Measurements from ENCODE around the gene SPDEF. TPM values are rescaled to one million over a fixed set of nuclear protein-coding genes. Genes with fewer than 3 reads are reported as not detected.
A peak's percentile ranks its signal among the peaks of the same experiment; 100 is the strongest.

SPDEF gene
- total and polyA plus RNA-seq, 4 donors = 2.6 to 11.8 (median 7.1) TPM

DNA sequence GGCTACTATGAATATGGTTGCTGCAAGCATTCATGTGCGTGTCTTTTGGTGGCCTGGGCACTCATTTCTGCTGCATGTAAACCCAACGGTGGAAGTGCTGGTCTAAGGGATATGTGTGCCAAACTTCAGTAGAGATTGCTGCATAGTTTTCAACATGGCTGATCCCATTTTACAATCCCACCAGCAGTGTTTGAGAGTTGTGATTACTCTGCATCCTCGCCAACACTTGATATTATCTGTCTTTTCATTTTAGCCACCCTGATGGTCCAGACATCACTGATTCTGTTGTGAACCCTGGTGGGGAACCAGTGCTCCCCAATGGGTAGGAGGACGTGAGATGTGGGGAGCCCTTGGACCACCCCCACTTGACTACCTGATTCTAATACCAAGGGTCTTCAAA, 62.8 kb downstream of the SPDEF start:
- H3K9me3 ChIP-seq (ENCODE audit: control insufficient read depth in 4 of 4, insufficient read depth in 3 of 4, low read length in 3 of 4) = no peaks in the 10 kb centered on the region
- ATAC-seq (ENCODE audit: insufficient read depth, low FRiP score) (no peak), DNase-seq (no peak)
- H3K36me3 ChIP-seq (ENCODE audit: control insufficient read depth in 4 of 4, insufficient read depth in 4 of 4, low read length in 4 of 4) = no peaks in the 10 kb centered on the region
- no peak overlapping the region for H3K27ac ChIP-seq (ENCODE audit: low read depth in 1 of 2, low read length in 1 of 2)
- TF ChIP-seq, protein P1, sequence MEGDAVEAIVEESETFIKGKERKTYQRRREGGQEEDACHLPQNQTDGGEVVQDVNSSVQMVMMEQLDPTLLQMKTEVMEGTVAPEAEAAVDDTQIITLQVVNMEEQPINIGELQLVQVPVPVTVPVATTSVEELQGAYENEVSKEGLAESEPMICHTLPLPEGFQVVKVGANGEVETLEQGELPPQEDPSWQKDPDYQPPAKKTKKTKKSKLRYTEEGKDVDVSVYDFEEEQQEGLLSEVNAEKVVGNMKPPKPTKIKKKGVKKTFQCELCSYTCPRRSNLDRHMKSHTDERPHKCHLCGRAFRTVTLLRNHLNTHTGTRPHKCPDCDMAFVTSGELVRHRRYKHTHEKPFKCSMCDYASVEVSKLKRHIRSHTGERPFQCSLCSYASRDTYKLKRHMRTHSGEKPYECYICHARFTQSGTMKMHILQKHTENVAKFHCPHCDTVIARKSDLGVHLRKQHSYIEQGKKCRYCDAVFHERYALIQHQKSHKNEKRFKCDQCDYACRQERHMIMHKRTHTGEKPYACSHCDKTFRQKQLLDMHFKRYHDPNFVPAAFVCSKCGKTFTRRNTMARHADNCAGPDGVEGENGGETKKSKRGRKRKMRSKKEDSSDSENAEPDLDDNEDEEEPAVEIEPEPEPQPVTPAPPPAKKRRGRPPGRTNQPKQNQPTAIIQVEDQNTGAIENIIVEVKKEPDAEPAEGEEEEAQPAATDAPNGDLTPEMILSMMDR (IDR thresholded peaks at IDR 0.05; ENCODE audit: control extremely low read depth, extremely low read depth) = no peak
- 72 to 80% methylated on average over 4 of the region's 4 CpGs for WGBS, 2 donors
- no peaks in the 10 kb centered on the region for H3K4me1 ChIP-seq (ENCODE audit: control insufficient read depth in 5 of 5, insufficient read depth in 5 of 5, low read length in 5 of 5)
- H3K9ac ChIP-seq (ENCODE audit: insufficient read depth in 1 of 2, low read length in 2 of 2) = no peak overlapping the region
- H3K27me3 ChIP-seq (ENCODE audit: control insufficient read depth in 3 of 3, insufficient read depth in 3 of 3, low read length in 2 of 3) = no peaks in the 10 kb centered on the region
- H3K4me3 ChIP-seq = no peak overlapping the region

DNA sequence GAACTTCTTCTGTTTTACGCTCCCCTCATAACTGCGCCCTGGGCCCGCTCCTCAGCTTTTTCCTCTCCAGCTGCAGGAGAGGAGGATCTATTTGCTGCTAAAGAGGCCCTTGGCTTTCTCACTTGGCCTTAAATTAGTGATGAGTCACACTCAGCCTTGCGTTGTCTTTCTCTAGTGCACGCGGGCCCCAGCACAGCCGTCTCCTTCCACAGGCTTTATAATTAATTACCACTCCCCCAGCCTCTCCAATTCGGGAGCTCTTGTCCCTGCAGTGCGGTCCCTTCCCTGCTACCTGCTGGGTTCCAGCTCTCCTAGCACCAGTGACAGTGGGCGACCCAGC, 65.1 kb downstream of the SPDEF start:
- H3K27ac ChIP-seq (ENCODE audit: low read depth in 1 of 2, low read length in 1 of 2) = no peak overlapping the region
- no peak overlapping the region for H3K9ac ChIP-seq (ENCODE audit: insufficient read depth in 1 of 2, low read length in 2 of 2)
- H3K9me3 ChIP-seq (ENCODE audit: control insufficient read depth in 4 of 4, insufficient read depth in 3 of 4, low read length in 3 of 4) = peaks cover 0 to 1% (median 0%) of the 10 kb centered on the region in 4 donors
- H3K36me3 ChIP-seq (ENCODE audit: control insufficient read depth in 4 of 4, insufficient read depth in 4 of 4, low read length in 4 of 4) = no peaks in the 10 kb centered on the region
- H3K4me1 ChIP-seq (ENCODE audit: control insufficient read depth in 5 of 5, insufficient read depth in 5 of 5, low read length in 5 of 5) = no peaks in the 10 kb centered on the region
- DNase-seq = peak in 1 of 3 donors; percentile 21
- H3K27me3 ChIP-seq (ENCODE audit: control insufficient read depth in 3 of 3, insufficient read depth in 3 of 3, low read length in 2 of 3) = no peaks in the 10 kb centered on the region
- no peak overlapping the region for H3K4me3 ChIP-seq
- ATAC-seq (ENCODE audit: insufficient read depth, low FRiP score) = no peak
- TF ChIP-seq, protein P1 (IDR thresholded peaks at IDR 0.05; ENCODE audit: control extremely low read depth, extremely low read depth) = no peak
- 50 to 53% methylated on average over 10 of the region's 10 CpGs for WGBS, 2 donors

DNA sequence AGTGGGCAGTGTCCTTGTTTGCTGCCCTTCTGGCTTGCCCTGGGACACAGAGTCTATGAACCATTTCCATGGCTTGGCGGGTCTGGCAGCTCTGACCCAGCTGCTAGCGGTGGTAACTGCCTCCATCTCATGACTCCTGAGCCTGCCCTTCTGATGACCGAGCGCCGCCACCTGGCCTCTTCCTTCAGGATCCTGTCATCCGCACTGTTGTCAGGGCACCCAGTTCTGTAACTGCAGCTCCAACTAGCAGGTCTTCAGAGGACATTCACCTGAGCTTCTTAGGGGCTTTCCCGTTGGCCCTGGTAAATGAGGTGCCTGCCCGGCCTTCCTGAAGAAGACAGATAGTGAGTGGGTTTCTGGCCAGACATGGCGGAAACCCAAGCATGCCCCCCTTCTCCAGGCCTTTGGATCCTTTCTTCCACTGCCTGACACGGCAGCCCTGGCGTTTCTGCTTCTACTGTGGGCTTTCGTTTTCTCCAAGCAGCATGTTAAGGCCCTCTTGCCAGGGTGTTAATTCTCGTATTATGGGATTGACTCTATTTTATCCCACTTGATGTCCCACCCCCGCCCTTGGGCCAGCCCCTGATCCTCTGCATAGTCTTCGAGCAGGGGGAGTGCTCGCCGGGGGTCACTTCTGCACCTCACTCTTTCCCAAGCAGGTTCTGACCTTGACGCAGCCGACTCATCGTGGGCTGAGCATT, 65.6 kb downstream of the SPDEF start:
- TF ChIP-seq, protein P1 (IDR thresholded peaks at IDR 0.05; ENCODE audit: control extremely low read depth, extremely low read depth) = no peak
- H3K4me3 ChIP-seq = no peak overlapping the region
- no peak for DNase-seq
- peaks cover 0 to 1% (median 0%) of the 10 kb centered on the region in 4 donors for H3K9me3 ChIP-seq (ENCODE audit: control insufficient read depth in 4 of 4, insufficient read depth in 3 of 4, low read length in 3 of 4)
- no peaks in the 10 kb centered on the region for H3K27me3 ChIP-seq (ENCODE audit: control insufficient read depth in 3 of 3, insufficient read depth in 3 of 3, low read length in 2 of 3)
- H3K4me1 ChIP-seq (ENCODE audit: control insufficient read depth in 5 of 5, insufficient read depth in 5 of 5, low read length in 5 of 5) = no peaks in the 10 kb centered on the region
- H3K36me3 ChIP-seq (ENCODE audit: control insufficient read depth in 4 of 4, insufficient read depth in 4 of 4, low read length in 4 of 4) = no peaks in the 10 kb centered on the region
- H3K27ac ChIP-seq (ENCODE audit: low read depth in 1 of 2, low read length in 1 of 2) = no peak overlapping the region
- WGBS, 2 donors = 81 to 84% methylated on average over 20 of the region's 20 CpGs
- ATAC-seq (ENCODE audit: insufficient read depth, low FRiP score) = no peak
- no peak overlapping the region for H3K9ac ChIP-seq (ENCODE audit: insufficient read depth in 1 of 2, low read length in 2 of 2)
